Suprapubic skin (tissue), 4 donors: ENCODE measurements around the gene CHMP3.
A peak's percentile ranks its signal among the peaks of the same experiment; 100 is the strongest.

Experiments used
- EP300 ChIP-seq: sonication (generic); formaldehyde crosslinking; IDR thresholded peaks from one replicate; pipeline ENCODE4 v1.6.1; 2017; ENCODE audit warnings: antibody characterized with exemption
- POLR2A ChIP-seq, 2 donors: fragments of 450-650 bp; IDR thresholded peaks; one replicate each; pipeline ENCODE4 v1.6.1; 2017; ENCODE audit warnings: antibody characterized with exemption in 2 of 2, mild to moderate bottlenecking in 2 of 2, moderate library complexity in 2 of 2
- POLR2AphosphoS5 ChIP-seq, 3 donors: sonication (generic); formaldehyde crosslinking; IDR thresholded peaks; one replicate each; pipeline ENCODE4 v1.6.1; 2017; ENCODE audit warnings: antibody characterized with exemption in 3 of 3
- TF ChIP-seq, protein P1 (sequence below), 2 donors: fragments of 200-600 bp in 1 of 2; fragments of 450-650 bp in 1 of 2; sonication (generic) in 1 of 2; IDR thresholded peaks; one replicate each; pipeline ENCODE4 v1.5.1; 2016 to 2019; ENCODE audit warnings: antibody characterized with exemption in 2 of 2, mild to moderate bottlenecking in 1 of 2, moderate library complexity in 1 of 2

GRCh38 chr2:86562922-86563649, at the start of gene CHMP3:
- TF ChIP-seq POLR2A (IDR thresholded peaks at IDR 0.05) (peak in 1 of 2 donors; percentile 70), POLR2AphosphoS5 (IDR thresholded peaks at IDR 0.05) (peak in 2 of 3 donors; percentile 15 to 75), EP300 (no peak)
- TF ChIP-seq, protein P1, sequence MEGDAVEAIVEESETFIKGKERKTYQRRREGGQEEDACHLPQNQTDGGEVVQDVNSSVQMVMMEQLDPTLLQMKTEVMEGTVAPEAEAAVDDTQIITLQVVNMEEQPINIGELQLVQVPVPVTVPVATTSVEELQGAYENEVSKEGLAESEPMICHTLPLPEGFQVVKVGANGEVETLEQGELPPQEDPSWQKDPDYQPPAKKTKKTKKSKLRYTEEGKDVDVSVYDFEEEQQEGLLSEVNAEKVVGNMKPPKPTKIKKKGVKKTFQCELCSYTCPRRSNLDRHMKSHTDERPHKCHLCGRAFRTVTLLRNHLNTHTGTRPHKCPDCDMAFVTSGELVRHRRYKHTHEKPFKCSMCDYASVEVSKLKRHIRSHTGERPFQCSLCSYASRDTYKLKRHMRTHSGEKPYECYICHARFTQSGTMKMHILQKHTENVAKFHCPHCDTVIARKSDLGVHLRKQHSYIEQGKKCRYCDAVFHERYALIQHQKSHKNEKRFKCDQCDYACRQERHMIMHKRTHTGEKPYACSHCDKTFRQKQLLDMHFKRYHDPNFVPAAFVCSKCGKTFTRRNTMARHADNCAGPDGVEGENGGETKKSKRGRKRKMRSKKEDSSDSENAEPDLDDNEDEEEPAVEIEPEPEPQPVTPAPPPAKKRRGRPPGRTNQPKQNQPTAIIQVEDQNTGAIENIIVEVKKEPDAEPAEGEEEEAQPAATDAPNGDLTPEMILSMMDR (IDR thresholded peaks at IDR 0.05) = no peak
